ENCODE data around the gene CEP164.

CEP164 gene

GRCh38 chr11:117443266-117444186 lies 115.9 kb downstream of the CEP164 start:
- H3K79me1 ChIP-seq (ENCODE audit: low read depth, low read length) = no peaks in the 10 kb centered on the region
- no peak overlapping the region for H2BK5ac ChIP-seq (ENCODE audit: low read length)
- peak overlapping the region; percentile 89 for H2AFZ ChIP-seq (ENCODE audit: low read length)
- peak overlapping the region; percentile 51 for H3K9ac ChIP-seq (ENCODE audit: low read depth, low read length, poor library complexity)
- H3K4me2 ChIP-seq (ENCODE audit: insufficient read depth, low read length, poor library complexity, severe bottlenecking) = no peak overlapping the region
- peak overlapping the region; percentile 70 for H3K23ac ChIP-seq (ENCODE audit: low read depth, low read length, poor library complexity)
- peak overlapping the region; percentile 67 for H2BK120ac ChIP-seq (ENCODE audit: low read depth, low read length)
- no peak overlapping the region for H2BK12ac ChIP-seq (ENCODE audit: low read length)
- peaks cover 7 to 14% of the 10 kb centered on the region in 2 donors for H3K4me1 ChIP-seq (ENCODE audit: control insufficient read depth in 2 of 2, insufficient read depth in 1 of 2, low read depth in 1 of 2, low read length in 2 of 2)
- no CpG with 5 or more reads among the region's 38 CpGs for WGBS, 2 donors (ENCODE audit: extremely low coverage in 2 of 2, insufficient read length in 2 of 2, insufficient replicate concordance in 1 of 2)
- H2BK15ac ChIP-seq (ENCODE audit: low read length) = peak overlapping the region; percentile 78
- H3K27me3 ChIP-seq (ENCODE audit: control insufficient read depth in 3 of 3, insufficient read depth in 3 of 3, low read depth in 1 of 3, low read length in 3 of 3) = peaks cover 0 to 37% (median 7%) of the 10 kb centered on the region in 3 experiments
- peak overlapping the region; percentile 91 for H2AK5ac ChIP-seq (ENCODE audit: low read depth, low read length)
- H3K14ac ChIP-seq (ENCODE audit: low read length) = peak overlapping the region; percentile 76
- H4K8ac ChIP-seq (ENCODE audit: low read depth, low read length) = no peak overlapping the region
- no peak overlapping the region for H4K91ac ChIP-seq (ENCODE audit: low read depth, low read length, poor library complexity)
- peaks cover 0 to 2% of the 10 kb centered on the region in 2 donors for H3K9me3 ChIP-seq (replicated peaks in 1 of 2; ENCODE audit: control insufficient read depth in 2 of 2, insufficient read depth in 1 of 2, low read depth in 1 of 2, low read length in 2 of 2)
- H3K18ac ChIP-seq (ENCODE audit: low read length) = peak overlapping the region; percentile 85
- no peak overlapping the region for H3K4me3 ChIP-seq (ENCODE audit: low read length in 2 of 2)
- H3K36me3 ChIP-seq (replicated peaks in 1 of 2; ENCODE audit: control insufficient read depth in 2 of 2, insufficient read depth in 2 of 2, low read length in 2 of 2) = no peaks in the 10 kb centered on the region
- no peak overlapping the region for H3K4ac ChIP-seq (ENCODE audit: low read length)
- H3K27ac ChIP-seq (replicated peaks; ENCODE audit: low read length) = no peak overlapping the region
- peak; percentile 59 for DNase-seq (ENCODE audit: low spot score)

GRCh38 chr11:117444256-117444655 lies 116.6 kb downstream of the CEP164 start:
- H2AK5ac ChIP-seq (ENCODE audit: low read depth, low read length) = no peak overlapping the region
- no peak for DNase-seq (ENCODE audit: low spot score)
- H3K23ac ChIP-seq (ENCODE audit: low read depth, low read length, poor library complexity) = no peak overlapping the region
- peak overlapping the region; percentile 50 for H3K9ac ChIP-seq (ENCODE audit: low read depth, low read length, poor library complexity)
- peaks cover 7 to 14% of the 10 kb centered on the region in 2 donors for H3K4me1 ChIP-seq (ENCODE audit: control insufficient read depth in 2 of 2, insufficient read depth in 1 of 2, low read depth in 1 of 2, low read length in 2 of 2)
- H3K79me1 ChIP-seq (ENCODE audit: low read depth, low read length) = no peaks in the 10 kb centered on the region
- peaks cover 0 to 2% of the 10 kb centered on the region in 2 donors for H3K9me3 ChIP-seq (replicated peaks in 1 of 2; ENCODE audit: control insufficient read depth in 2 of 2, insufficient read depth in 1 of 2, low read depth in 1 of 2, low read length in 2 of 2)
- H2BK12ac ChIP-seq (ENCODE audit: low read length) = no peak overlapping the region
- no peak overlapping the region for H3K4me3 ChIP-seq (ENCODE audit: low read length in 2 of 2)
- peak overlapping the region; percentile 67 for H2BK120ac ChIP-seq (ENCODE audit: low read depth, low read length)
- H3K14ac ChIP-seq (ENCODE audit: low read length) = no peak overlapping the region
- no peak overlapping the region for H2BK15ac ChIP-seq (ENCODE audit: low read length)
- no peak overlapping the region for H3K27ac ChIP-seq (replicated peaks; ENCODE audit: low read length)
- H3K4ac ChIP-seq (ENCODE audit: low read length) = no peak overlapping the region
- H2BK5ac ChIP-seq (ENCODE audit: low read length) = no peak overlapping the region
- H4K91ac ChIP-seq (ENCODE audit: low read depth, low read length, poor library complexity) = no peak overlapping the region
- WGBS, 2 donors (ENCODE audit: extremely low coverage in 2 of 2, insufficient read length in 2 of 2, insufficient replicate concordance in 1 of 2) = no CpG with 5 or more reads among the region's 8 CpGs
- no peak overlapping the region for H2AFZ ChIP-seq (ENCODE audit: low read length)
- no peak overlapping the region for H3K4me2 ChIP-seq (ENCODE audit: insufficient read depth, low read length, poor library complexity, severe bottlenecking)
- H3K27me3 ChIP-seq (ENCODE audit: control insufficient read depth in 3 of 3, insufficient read depth in 3 of 3, low read depth in 1 of 3, low read length in 3 of 3) = peaks cover 0 to 33% (median 7%) of the 10 kb centered on the region in 3 experiments
- H3K18ac ChIP-seq (ENCODE audit: low read length) = peak overlapping the region; percentile 85
- H3K36me3 ChIP-seq (replicated peaks in 1 of 2; ENCODE audit: control insufficient read depth in 2 of 2, insufficient read depth in 2 of 2, low read length in 2 of 2) = no peaks in the 10 kb centered on the region
- no peak overlapping the region for H4K8ac ChIP-seq (ENCODE audit: low read depth, low read length)

GRCh38 chr11:117444711-117445658 lies 117.3 kb downstream of the CEP164 start:
- H3K79me1 ChIP-seq (ENCODE audit: low read depth, low read length) = no peaks in the 10 kb centered on the region
- H3K36me3 ChIP-seq (replicated peaks in 1 of 2; ENCODE audit: control insufficient read depth in 2 of 2, insufficient read depth in 2 of 2, low read length in 2 of 2) = no peaks in the 10 kb centered on the region
- no peak overlapping the region for H2AFZ ChIP-seq (ENCODE audit: low read length)
- no peak overlapping the region for H3K27ac ChIP-seq (replicated peaks; ENCODE audit: low read length)
- H2AK5ac ChIP-seq (ENCODE audit: low read depth, low read length) = no peak overlapping the region
- H2BK120ac ChIP-seq (ENCODE audit: low read depth, low read length) = no peak overlapping the region
- no peak overlapping the region for H2BK5ac ChIP-seq (ENCODE audit: low read length)
- peak overlapping the region; percentile 1 for H3K18ac ChIP-seq (ENCODE audit: low read length)
- no peak overlapping the region for H2BK12ac ChIP-seq (ENCODE audit: low read length)
- H3K14ac ChIP-seq (ENCODE audit: low read length) = no peak overlapping the region
- H3K9ac ChIP-seq (ENCODE audit: low read depth, low read length, poor library complexity) = no peak overlapping the region
- no peak overlapping the region for H4K8ac ChIP-seq (ENCODE audit: low read depth, low read length)
- no peak overlapping the region for H3K4ac ChIP-seq (ENCODE audit: low read length)
- no CpG with 5 or more reads among the region's 17 CpGs for WGBS, 2 donors (ENCODE audit: extremely low coverage in 2 of 2, insufficient read length in 2 of 2, insufficient replicate concordance in 1 of 2)
- H3K27me3 ChIP-seq (ENCODE audit: control insufficient read depth in 3 of 3, insufficient read depth in 3 of 3, low read depth in 1 of 3, low read length in 3 of 3) = peaks cover 0 to 29% (median 7%) of the 10 kb centered on the region in 3 experiments
- no peak overlapping the region for H3K23ac ChIP-seq (ENCODE audit: low read depth, low read length, poor library complexity)
- DNase-seq (ENCODE audit: low spot score) = no peak
- H2BK15ac ChIP-seq (ENCODE audit: low read length) = no peak overlapping the region
- peaks cover 0 to 4% of the 10 kb centered on the region in 2 donors for H3K9me3 ChIP-seq (replicated peaks in 1 of 2; ENCODE audit: control insufficient read depth in 2 of 2, insufficient read depth in 1 of 2, low read depth in 1 of 2, low read length in 2 of 2)
- H3K4me1 ChIP-seq (ENCODE audit: control insufficient read depth in 2 of 2, insufficient read depth in 1 of 2, low read depth in 1 of 2, low read length in 2 of 2) = peaks cover 7 to 14% of the 10 kb centered on the region in 2 donors
- H3K4me3 ChIP-seq (ENCODE audit: low read length in 2 of 2) = no peak overlapping the region
- H4K91ac ChIP-seq (ENCODE audit: low read depth, low read length, poor library complexity) = no peak overlapping the region
- no peak overlapping the region for H3K4me2 ChIP-seq (ENCODE audit: insufficient read depth, low read length, poor library complexity, severe bottlenecking)
